GM12878 (cell line): ENCODE results near the gene MUSTN1. TPM values are rescaled to one million over a fixed set of nuclear protein-coding genes. Genes with fewer than 3 reads are reported as not detected.

Experiments used
- BRCA1 ChIP-seq: IDR thresholded peaks from 2 replicates; pipeline ENCODE4 v1.6.1; 2011; ENCODE audit warnings: low read depth, low read length, improper control_type of control experiment
- CREB1 ChIP-seq: IDR thresholded peaks from 2 replicates; pipeline ENCODE4 v1.6.1; 2012; ENCODE audit warnings: low read depth, mild to moderate bottlenecking, inconsistent platforms
- E2F8 ChIP-seq: fragments of 450-650 bp; IDR thresholded peaks from 2 replicates; pipeline ENCODE4 v1.6.1; 2018; ENCODE audit warnings: mild to moderate bottlenecking, low read depth, moderate library complexity; ENCODE audit not compliant: partially characterized antibody
- IKZF1 ChIP-seq: fragments of 450-650 bp; conservative IDR thresholded peaks from 2 replicates; pipeline ENCODE4 v1.6.1; 2017; ENCODE audit warnings: antibody characterized with exemption, mild to moderate bottlenecking
- IRF5 ChIP-seq: fragments of 450-650 bp; IDR thresholded peaks from 2 replicates; pipeline ENCODE4 v1.6.1; 2017; ENCODE audit warnings: borderline replicate concordance
- NR2F1 ChIP-seq: fragments of 450-650 bp; conservative IDR thresholded peaks from 2 replicates; pipeline ENCODE4 v1.6.1; 2017; ENCODE audit warnings: mild to moderate bottlenecking
- PAX8 ChIP-seq: fragments of 450-650 bp; IDR thresholded peaks from 2 replicates; pipeline ENCODE4 v1.6.1; 2017; ENCODE audit warnings: mild to moderate bottlenecking, moderate library complexity
- POLR2AphosphoS2 ChIP-seq: IDR thresholded peaks from 2 replicates; pipeline ENCODE4 v1.6.1; 2011; ENCODE audit warnings: low read depth, mild to moderate bottlenecking, low read length, improper control_type of control experiment, moderate library complexity
- RBBP5 ChIP-seq: fragments of 200-600 bp; sonication (generic); conservative IDR thresholded peaks from 2 replicates; pipeline ENCODE4 v1.6.1; 2016
- RUNX3 ChIP-seq: IDR thresholded peaks from 2 replicates; pipeline ENCODE4 v1.6.1; 2012; ENCODE audit warnings: low read length, inconsistent platforms
- SMAD5 ChIP-seq: IDR thresholded peaks from 2 replicates; pipeline ENCODE4 v1.6.1; 2016; ENCODE audit warnings: antibody characterized with exemption, low read depth
- WRNIP1 ChIP-seq: IDR thresholded peaks from 2 replicates; pipeline ENCODE4 v1.6.1; 2011; ENCODE audit warnings: low read depth, low read length, improper control_type of control experiment, borderline replicate concordance
- polyA plus RNA-seq, 11 experiments: library from polyadenylated mRNA; depleted of rRNA in 4 of 11; unstranded in 6 of 11; stranded (reverse) in 5 of 11; fragments of >200 nt; fragmentation: Nextera tagmentation in 4 of 11; fragmentation: Illumina TruSeq in 1 of 11; extraction: Ambion mirVana in 4 of 11; extraction: Trizol in 1 of 11; gene quantifications; 1 replicate in 1 of 11; 2 replicates in 10 of 11; pipeline versions ENCODE4 v1.2.1 to v1.2.3, GENCODE V29; 2011 to 2016; ENCODE audit warnings: inconsistent platforms in 2 of 11, missing spikeins in 2 of 11, low read depth in 1 of 11
- total RNA-seq, 4 experiments: library from RNA; depleted of rRNA in 3 of 4; stranded (reverse); fragments of >200 nt in 3 of 4; fragmentation: Illumina TruSeq in 1 of 4; extraction: Trizol in 1 of 4; gene quantifications; 2 replicates each; pipeline versions ENCODE4 v1.2.1 to v1.2.3, GENCODE V29; 2013 to 2021

Gene MUSTN1
- total and polyA plus RNA-seq, 10 of the 15 experiments (the other 5 are each of a cell fraction or from before 2014, with no cell fraction given): 0.35 to 4.5 (median 1.2) TPM; not detected in 2

GRCh38 chr3:52787246-52787645 lies 47.6 kb downstream of the MUSTN1 start (continued):
- TF ChIP-seq E2F8 (no peak), WRNIP1 (no peak), SMAD5 (no peak), BRCA1 (no peak), RUNX3 (no peak), NR2F1 (no peak), RBBP5 (no peak), PAX8 (no peak), POLR2AphosphoS2 (no peak), IRF5 (no peak), CREB1 (no peak), IKZF1 (no peak)
